A549 (cell line): Measurements from ENCODE around the gene COX14.

Experiments
- CBX2 ChIP-seq: fragments of 200-600 bp; sonication (generic); IDR thresholded peaks from 2 replicates; pipeline ENCODE4 v1.6.1; 2016; ENCODE audit warnings: low read depth, mild to moderate bottlenecking, borderline replicate concordance
- CEBPB ChIP-seq, 2 experiments: fragments of >200 bp in 1 of 2; sonication (Bioruptor Twin) in 1 of 2; formaldehyde crosslinking in 1 of 2; IDR thresholded peaks; 2 replicates each; pipeline ENCODE4 v1.6.1; 2012 to 2016
- POLR2A ChIP-seq: IDR thresholded peaks from 2 replicates; pipeline ENCODE4 v1.6.1; 2012; ENCODE audit warnings: mild to moderate bottlenecking, low read length
- RAD21 ChIP-seq, 2 experiments: fragments of >200 bp in 1 of 2; sonication (Bioruptor Twin) in 1 of 2; formaldehyde crosslinking in 1 of 2; IDR thresholded peaks in 1 of 2; conservative IDR thresholded peaks in 1 of 2; 2 replicates in 1 of 2; 3 replicates in 1 of 2; pipeline ENCODE4 v1.6.1; 2012 to 2018; ENCODE audit warnings: inconsistent platforms in 1 of 2
- TF ChIP-seq, protein P1 (sequence below): fragments of >200 bp; sonication (Bioruptor Twin); formaldehyde crosslinking; IDR thresholded peaks from 3 replicates; pipeline ENCODE4 v1.5.1; 2016

DNA sequence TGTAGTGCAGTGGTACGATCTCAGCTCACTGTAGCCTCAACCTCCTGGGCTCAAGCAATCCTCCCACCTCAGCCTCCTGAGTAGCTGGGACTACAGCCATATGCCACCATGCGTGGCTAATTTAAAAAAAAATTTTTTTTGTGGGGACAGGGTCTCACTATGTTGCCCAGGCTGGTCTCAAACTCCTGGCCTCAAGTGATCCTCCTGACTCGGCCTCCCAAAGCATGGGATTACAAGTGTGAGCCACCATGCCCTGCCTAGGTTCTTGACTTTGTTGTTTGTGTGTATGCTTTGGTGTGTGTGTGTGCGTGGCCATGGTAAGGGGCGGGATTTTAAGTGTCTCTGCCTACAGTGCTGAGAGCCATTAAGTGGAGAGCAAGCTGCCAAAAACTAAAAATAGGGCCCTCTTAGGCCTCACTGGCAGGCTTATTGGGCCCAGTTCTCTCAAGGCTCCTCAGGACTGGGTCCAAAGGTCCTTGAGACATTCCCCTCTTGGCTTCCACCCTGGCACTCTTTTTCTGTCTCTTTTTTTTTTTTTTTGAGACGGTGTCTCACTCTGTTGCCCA lies 5.1 kb downstream of the COX14 start:
- TF ChIP-seq, protein P1, sequence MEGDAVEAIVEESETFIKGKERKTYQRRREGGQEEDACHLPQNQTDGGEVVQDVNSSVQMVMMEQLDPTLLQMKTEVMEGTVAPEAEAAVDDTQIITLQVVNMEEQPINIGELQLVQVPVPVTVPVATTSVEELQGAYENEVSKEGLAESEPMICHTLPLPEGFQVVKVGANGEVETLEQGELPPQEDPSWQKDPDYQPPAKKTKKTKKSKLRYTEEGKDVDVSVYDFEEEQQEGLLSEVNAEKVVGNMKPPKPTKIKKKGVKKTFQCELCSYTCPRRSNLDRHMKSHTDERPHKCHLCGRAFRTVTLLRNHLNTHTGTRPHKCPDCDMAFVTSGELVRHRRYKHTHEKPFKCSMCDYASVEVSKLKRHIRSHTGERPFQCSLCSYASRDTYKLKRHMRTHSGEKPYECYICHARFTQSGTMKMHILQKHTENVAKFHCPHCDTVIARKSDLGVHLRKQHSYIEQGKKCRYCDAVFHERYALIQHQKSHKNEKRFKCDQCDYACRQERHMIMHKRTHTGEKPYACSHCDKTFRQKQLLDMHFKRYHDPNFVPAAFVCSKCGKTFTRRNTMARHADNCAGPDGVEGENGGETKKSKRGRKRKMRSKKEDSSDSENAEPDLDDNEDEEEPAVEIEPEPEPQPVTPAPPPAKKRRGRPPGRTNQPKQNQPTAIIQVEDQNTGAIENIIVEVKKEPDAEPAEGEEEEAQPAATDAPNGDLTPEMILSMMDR, result no peak
- no peak for TF ChIP-seq RAD21 (conservative IDR thresholded peaks at IDR 0.05 in 1 of 2, IDR thresholded peaks at IDR 0.05 in 1 of 2)
- no peak for TF ChIP-seq CEBPB (IDR thresholded peaks at IDR 0.05)
- TF ChIP-seq CBX2, result no peak
- no peak for TF ChIP-seq POLR2A
